WI38 (cell line): ENCODE measurements around the gene ARPIN.
"Not testable (repeated sequence)": the region's sequence is repeated elsewhere in the genome, so short reads cannot be mapped to it uniquely, and the experiment has no call there.

Experiments used
- H3K4me3 ChIP-seq: 2 replicates; pipeline ENCODE4 v1.5.1; 2011; ENCODE audit warnings: low read depth, mild to moderate bottlenecking, control low read depth, low read length
- TF ChIP-seq, protein P1 (sequence below): IDR thresholded peaks from 2 replicates; pipeline ENCODE4 v1.5.1; 2012; ENCODE audit warnings: low read depth, mild to moderate bottlenecking, control low read depth, low read length

The ARPIN gene

GRCh38 chr15:89858661-89859458 lies 53.9 kb downstream of the ARPIN start:
- TF ChIP-seq, protein P1, sequence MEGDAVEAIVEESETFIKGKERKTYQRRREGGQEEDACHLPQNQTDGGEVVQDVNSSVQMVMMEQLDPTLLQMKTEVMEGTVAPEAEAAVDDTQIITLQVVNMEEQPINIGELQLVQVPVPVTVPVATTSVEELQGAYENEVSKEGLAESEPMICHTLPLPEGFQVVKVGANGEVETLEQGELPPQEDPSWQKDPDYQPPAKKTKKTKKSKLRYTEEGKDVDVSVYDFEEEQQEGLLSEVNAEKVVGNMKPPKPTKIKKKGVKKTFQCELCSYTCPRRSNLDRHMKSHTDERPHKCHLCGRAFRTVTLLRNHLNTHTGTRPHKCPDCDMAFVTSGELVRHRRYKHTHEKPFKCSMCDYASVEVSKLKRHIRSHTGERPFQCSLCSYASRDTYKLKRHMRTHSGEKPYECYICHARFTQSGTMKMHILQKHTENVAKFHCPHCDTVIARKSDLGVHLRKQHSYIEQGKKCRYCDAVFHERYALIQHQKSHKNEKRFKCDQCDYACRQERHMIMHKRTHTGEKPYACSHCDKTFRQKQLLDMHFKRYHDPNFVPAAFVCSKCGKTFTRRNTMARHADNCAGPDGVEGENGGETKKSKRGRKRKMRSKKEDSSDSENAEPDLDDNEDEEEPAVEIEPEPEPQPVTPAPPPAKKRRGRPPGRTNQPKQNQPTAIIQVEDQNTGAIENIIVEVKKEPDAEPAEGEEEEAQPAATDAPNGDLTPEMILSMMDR, result no peak
- no peak overlapping the region for H3K4me3 ChIP-seq

DNA sequence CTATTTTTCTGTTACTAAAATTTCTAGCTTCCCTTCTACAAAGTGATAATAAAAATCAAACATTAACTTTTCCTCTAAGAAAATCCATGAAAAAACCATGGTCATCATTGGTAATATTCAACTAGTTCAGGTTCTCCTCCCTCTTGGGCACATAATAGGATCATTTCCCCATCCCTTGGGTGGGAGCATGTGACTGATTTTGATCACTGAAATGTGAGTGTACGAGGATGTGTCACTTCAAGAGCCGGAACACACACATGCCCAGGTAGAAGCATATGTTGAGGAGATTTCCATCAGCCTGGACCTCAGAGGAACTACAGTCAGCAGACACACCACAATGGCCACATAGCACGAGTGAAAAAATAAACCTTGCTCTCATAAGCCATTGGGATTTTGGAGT lies 55.1 kb downstream of the ARPIN start:
- TF ChIP-seq, protein P1, result no peak
- no peak overlapping the region for H3K4me3 ChIP-seq

DNA sequence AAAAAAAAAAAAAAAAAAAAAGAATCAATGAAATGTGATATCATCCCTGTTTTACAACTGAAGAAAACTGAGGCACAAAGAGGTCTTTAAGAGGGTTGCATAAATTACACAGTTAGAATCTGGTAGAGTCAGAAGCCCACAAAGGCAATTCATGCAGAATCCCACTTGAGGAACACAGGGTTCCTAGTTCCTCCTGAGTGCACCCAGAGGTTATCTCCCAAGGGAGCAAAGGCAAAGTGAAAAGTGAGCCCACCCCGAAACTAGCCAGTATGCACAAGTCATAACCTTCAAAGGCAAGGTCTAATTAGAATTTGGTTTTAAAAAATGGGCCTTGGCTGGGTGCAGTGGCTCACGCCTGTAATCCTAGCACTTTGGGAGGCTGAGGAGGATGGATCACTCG lies 56.8 kb downstream of the ARPIN start:
- TF ChIP-seq, protein P1, result no peak

GRCh38 chr15:89854863-89855262 lies 57.9 kb downstream of the ARPIN start:
- not testable (repeated sequence) for H3K4me3 ChIP-seq

More for the DNA sequence above, 56.8 kb downstream of the ARPIN start:
- H3K4me3 ChIP-seq, result no peak overlapping the region

DNA sequence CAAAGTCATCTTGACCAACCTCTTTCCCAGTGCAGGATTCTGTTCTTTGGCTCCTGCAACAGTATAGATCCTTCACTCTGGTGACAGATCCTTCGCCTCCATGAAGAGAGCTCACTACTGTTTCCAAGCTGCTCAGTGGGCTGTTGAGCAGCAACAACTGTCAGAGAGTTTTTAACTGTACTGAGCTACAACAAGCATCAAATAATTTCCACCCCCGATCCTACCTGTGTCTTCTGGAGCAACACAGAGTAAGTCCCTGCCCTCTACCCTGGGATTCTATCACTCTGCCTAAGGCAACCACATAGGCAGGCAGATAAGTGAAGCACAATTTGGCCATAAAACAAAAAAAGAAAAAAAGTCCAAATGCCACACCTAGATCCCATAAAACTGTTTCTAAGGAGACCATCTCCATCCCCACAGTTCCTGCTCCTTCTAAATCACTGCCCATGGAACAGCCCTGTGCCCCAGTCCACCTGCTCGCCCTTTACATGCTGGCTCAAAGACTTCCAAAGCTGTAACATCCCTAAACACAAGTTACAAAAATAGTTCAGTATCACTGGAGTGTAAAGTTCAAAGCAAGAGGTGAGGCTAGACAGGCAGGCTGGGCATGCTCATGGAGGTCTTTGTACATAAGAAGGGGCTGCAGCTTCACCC lies 60.3 kb downstream of the ARPIN start:
- no peak overlapping the region for H3K4me3 ChIP-seq
- TF ChIP-seq, protein P1, result no peak

DNA sequence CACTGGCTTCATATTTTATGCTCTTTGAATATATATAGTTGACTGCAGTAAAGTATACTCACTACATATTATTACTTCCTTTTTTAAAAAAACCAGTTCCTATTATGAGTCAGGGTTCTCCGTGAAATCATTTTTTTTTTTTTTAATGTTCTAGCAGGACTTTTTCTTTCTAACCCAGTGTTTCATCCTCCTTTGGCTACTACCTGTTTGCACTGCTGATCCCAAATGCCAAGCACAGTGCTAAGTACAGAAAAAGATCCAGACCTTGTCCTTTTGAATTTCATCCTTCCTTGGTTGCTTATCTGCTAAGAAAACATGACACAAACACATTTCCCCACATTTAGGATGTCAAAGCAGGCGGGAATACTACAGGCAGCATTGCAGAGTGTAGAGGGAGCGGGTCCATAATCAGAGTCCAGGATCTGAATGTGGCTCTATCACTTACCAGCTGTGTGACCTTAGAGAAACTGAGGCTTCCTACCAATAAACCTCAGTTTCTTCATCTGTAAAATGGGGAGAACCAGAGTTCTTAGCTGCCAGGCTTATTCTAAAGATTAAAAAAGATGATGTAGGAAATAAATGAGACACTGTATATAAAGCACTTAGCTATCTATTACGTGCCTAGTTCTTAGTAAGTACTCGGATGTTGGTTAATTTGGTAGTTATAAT lies 60.9 kb downstream of the ARPIN start:
- TF ChIP-seq, protein P1, result no peak
- H3K4me3 ChIP-seq, result no peak overlapping the region

GRCh38 chr15:89848970-89849292 lies 63.8 kb downstream of the ARPIN start:
- TF ChIP-seq, protein P1, result no peak

More at GRCh38 chr15:89848970-89849292, 63.8 kb downstream of the ARPIN start:
- H3K4me3 ChIP-seq, result no peak overlapping the region
